ENCODE data around the gene LRRC8D. TPM values are rescaled to one million over a fixed set of nuclear protein-coding genes. Genes with fewer than 3 reads are reported as not detected.

LRRC8D gene
- polyA plus RNA-seq, 2 of the 4 experiments (the other 2 are of a cell fraction), result 41.8 to 76.7 TPM

GRCh38 chr1:89786628-89787214, 34.1 kb upstream of the LRRC8D start:
- H3K4me1 ChIP-seq, result peaks cover 4% of the 10 kb centered on the region; the same call in 1 of the 3 replicates
- no peak overlapping the region for H3K27ac ChIP-seq
- ChIA-PET CTCF (interaction anchor here (0.9 to 2.0 kb wide), 2 partner anchors 17 to 201 kb away, joined by 5 to 11 read pairs; no protein-coding TSS in a partner anchor), POLR2A (no interaction called here)
- no peak overlapping the region for H3K4me3 ChIP-seq
- H3K4me2 ChIP-seq, result no peak overlapping the region
- FAIRE-seq (no peak), ATAC-seq (no peak), DNase-seq (ENCODE audit: low read depth in 1 of 2, low spot score in 1 of 2) (no peak)
- 49% methylated on average over 7 of the region's 7 CpGs for WGBS (ENCODE audit: missing lambda C conversion rate)
- H3K9me3 ChIP-seq, result no peaks in the 10 kb centered on the region
- TF ChIP-seq FOSB (CRISPR knock-in tag; IDR thresholded peaks at IDR 0.05) (no peak), CHD4 (IDR thresholded peaks at IDR 0.05; ENCODE audit: borderline replicate concordance) (no peak), HOXB5 (CRISPR knock-in tag; IDR thresholded peaks at IDR 0.05) (no peak), RAD21 (conservative IDR thresholded peaks at IDR 0.05 in 1 of 2, IDR thresholded peaks at IDR 0.05 in 1 of 2) (no peak), TP53 (CRISPR knock-in tag; IDR thresholded peaks at IDR 0.05) (no peak), HEYL (CRISPR knock-in tag; IDR thresholded peaks at IDR 0.05) (no peak), ZSCAN20 (CRISPR knock-in tag; IDR thresholded peaks at IDR 0.05) (no peak), RARB (CRISPR knock-in tag; IDR thresholded peaks at IDR 0.05) (no peak), MAX (IDR thresholded peaks at IDR 0.05) (no peak), NR3C1 (IDR thresholded peaks at IDR 0.05) (no peak), HOXA7 (CRISPR knock-in tag; IDR thresholded peaks at IDR 0.05) (no peak), ELK1 (IDR thresholded peaks at IDR 0.05; ENCODE audit: low read depth, low read length) (no peak), ZC3H11A (IDR thresholded peaks at IDR 0.05) (no peak), CBX2 (IDR thresholded peaks at IDR 0.05; ENCODE audit: borderline replicate concordance, low read depth) (no peak), KDM1A (IDR thresholded peaks at IDR 0.05; ENCODE audit: low read depth) (no peak), SREBF2 (IDR thresholded peaks at IDR 0.05) (no peak), HDAC2 (IDR thresholded peaks at IDR 0.05) (no peak)

GRCh38 chr1:89790592-89790991, 30.2 kb upstream of the LRRC8D start:
- no peak overlapping the region for H3K27ac ChIP-seq
- WGBS (ENCODE audit: missing lambda C conversion rate), result 65% methylated on average over 2 of the region's 2 CpGs
- CTCF ChIA-PET, result interaction anchor here (1.2 to 3.2 kb wide), 2 partner anchors 9 to 14 kb away, joined by 3 to 14 read pairs; no protein-coding TSS in a partner anchor
- TF ChIP-seq PBX3 (IDR thresholded peaks at IDR 0.05) (no peak), EHMT2 (IDR thresholded peaks at IDR 0.05; ENCODE audit: low read depth) (no peak), FOSB (CRISPR knock-in tag; IDR thresholded peaks at IDR 0.05) (no peak), E2F6 (IDR thresholded peaks at IDR 0.05; ENCODE audit: borderline replicate concordance, low read depth) (no peak), BCL3 (IDR thresholded peaks at IDR 0.05) (no peak), NFE2L2 (conservative IDR thresholded peaks at IDR 0.05; ENCODE audit: low read length) (no peak), SREBF2 (IDR thresholded peaks at IDR 0.05) (no peak), TP53 (CRISPR knock-in tag; IDR thresholded peaks at IDR 0.05) (no peak), REST (IDR thresholded peaks at IDR 0.05) (no peak), CTCF (IDR thresholded peaks at IDR 0.05) (no peak), HMGXB4 (CRISPR knock-in tag; IDR thresholded peaks at IDR 0.05; ENCODE audit: borderline replicate concordance) (no peak)

More at GRCh38 chr1:89790592-89790991, 30.2 kb upstream of the LRRC8D start:
- ATAC-seq, result no peak
- POLR2A ChIA-PET, result no interaction called here
- Histone ChIP-seq H3K4me1 (no peaks in the 10 kb centered on the region), H3K4me3 (no peak overlapping the region), H3K4me2 (no peak overlapping the region), H3K9me3 (no peaks in the 10 kb centered on the region)
- DNase-seq (ENCODE audit: low read depth in 1 of 2, low spot score in 1 of 2), result no peak
- FAIRE-seq, result no peak
